Vagina (tissue), 2 donors: ENCODE data around the gene PBX1.

Source experiments
- POLR2A ChIP-seq, 2 donors: fragments of 450-650 bp; IDR thresholded peaks; one replicate each; pipeline ENCODE4 v1.6.1; 2017; ENCODE audit warnings: antibody characterized with exemption in 2 of 2, mild to moderate bottlenecking in 2 of 2, moderate library complexity in 2 of 2
- POLR2AphosphoS5 ChIP-seq, 2 donors: sonication (generic); formaldehyde crosslinking; IDR thresholded peaks; one replicate each; pipeline ENCODE4 v1.9.0; 2017; ENCODE audit warnings: antibody characterized with exemption in 2 of 2, mild to moderate bottlenecking in 2 of 2, low read depth in 1 of 2; ENCODE audit not compliant: insufficient read depth in 1 of 2
- TF ChIP-seq, protein P1 (sequence below), 3 experiments: fragments of 450-650 bp in 2 of 3; fragments of 200-600 bp in 1 of 3; sonication (generic) in 1 of 3; IDR thresholded peaks; one replicate each; pipeline ENCODE4 v1.5.1; 2017 to 2019; ENCODE audit warnings: antibody characterized with exemption in 3 of 3, mild to moderate bottlenecking in 2 of 3, moderate library complexity in 2 of 3

- TF ChIP-seq, protein P1, sequence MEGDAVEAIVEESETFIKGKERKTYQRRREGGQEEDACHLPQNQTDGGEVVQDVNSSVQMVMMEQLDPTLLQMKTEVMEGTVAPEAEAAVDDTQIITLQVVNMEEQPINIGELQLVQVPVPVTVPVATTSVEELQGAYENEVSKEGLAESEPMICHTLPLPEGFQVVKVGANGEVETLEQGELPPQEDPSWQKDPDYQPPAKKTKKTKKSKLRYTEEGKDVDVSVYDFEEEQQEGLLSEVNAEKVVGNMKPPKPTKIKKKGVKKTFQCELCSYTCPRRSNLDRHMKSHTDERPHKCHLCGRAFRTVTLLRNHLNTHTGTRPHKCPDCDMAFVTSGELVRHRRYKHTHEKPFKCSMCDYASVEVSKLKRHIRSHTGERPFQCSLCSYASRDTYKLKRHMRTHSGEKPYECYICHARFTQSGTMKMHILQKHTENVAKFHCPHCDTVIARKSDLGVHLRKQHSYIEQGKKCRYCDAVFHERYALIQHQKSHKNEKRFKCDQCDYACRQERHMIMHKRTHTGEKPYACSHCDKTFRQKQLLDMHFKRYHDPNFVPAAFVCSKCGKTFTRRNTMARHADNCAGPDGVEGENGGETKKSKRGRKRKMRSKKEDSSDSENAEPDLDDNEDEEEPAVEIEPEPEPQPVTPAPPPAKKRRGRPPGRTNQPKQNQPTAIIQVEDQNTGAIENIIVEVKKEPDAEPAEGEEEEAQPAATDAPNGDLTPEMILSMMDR (IDR thresholded peaks at IDR 0.05): no peak
- TF ChIP-seq POLR2A (IDR thresholded peaks at IDR 0.05) (no peak), POLR2AphosphoS5 (IDR thresholded peaks at IDR 0.05; ENCODE audit: insufficient read depth in 1 of 2, low read depth in 1 of 2) (no peak)
Observed at GRCh38 chr1:164846731-164847691, 288.0 kb downstream of the PBX1 start.
